ENCODE measurements around the gene KIF4B.

- TF ChIP-seq, protein P1, sequence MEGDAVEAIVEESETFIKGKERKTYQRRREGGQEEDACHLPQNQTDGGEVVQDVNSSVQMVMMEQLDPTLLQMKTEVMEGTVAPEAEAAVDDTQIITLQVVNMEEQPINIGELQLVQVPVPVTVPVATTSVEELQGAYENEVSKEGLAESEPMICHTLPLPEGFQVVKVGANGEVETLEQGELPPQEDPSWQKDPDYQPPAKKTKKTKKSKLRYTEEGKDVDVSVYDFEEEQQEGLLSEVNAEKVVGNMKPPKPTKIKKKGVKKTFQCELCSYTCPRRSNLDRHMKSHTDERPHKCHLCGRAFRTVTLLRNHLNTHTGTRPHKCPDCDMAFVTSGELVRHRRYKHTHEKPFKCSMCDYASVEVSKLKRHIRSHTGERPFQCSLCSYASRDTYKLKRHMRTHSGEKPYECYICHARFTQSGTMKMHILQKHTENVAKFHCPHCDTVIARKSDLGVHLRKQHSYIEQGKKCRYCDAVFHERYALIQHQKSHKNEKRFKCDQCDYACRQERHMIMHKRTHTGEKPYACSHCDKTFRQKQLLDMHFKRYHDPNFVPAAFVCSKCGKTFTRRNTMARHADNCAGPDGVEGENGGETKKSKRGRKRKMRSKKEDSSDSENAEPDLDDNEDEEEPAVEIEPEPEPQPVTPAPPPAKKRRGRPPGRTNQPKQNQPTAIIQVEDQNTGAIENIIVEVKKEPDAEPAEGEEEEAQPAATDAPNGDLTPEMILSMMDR (IDR thresholded peaks at IDR 0.05; ENCODE audit: poor library complexity), result no peak
- TF ChIP-seq EZH2 (IDR thresholded peaks at IDR 0.05; ENCODE audit: borderline replicate concordance), result no peak
Measured at GRCh38 chr5:154995679-154996078, 17.9 kb upstream of the KIF4B start.
